ENCODE data around the gene NRK. TPM values are rescaled to one million over a fixed set of nuclear protein-coding genes. Genes with fewer than 3 reads are reported as not detected.
"Not testable (repeated sequence)": the region's sequence is repeated elsewhere in the genome, so short reads cannot be mapped to it uniquely, and the experiment has no call there.

NRK gene
- total and polyA plus RNA-seq, 3 experiments from 2014 or later = not detected

DNA sequence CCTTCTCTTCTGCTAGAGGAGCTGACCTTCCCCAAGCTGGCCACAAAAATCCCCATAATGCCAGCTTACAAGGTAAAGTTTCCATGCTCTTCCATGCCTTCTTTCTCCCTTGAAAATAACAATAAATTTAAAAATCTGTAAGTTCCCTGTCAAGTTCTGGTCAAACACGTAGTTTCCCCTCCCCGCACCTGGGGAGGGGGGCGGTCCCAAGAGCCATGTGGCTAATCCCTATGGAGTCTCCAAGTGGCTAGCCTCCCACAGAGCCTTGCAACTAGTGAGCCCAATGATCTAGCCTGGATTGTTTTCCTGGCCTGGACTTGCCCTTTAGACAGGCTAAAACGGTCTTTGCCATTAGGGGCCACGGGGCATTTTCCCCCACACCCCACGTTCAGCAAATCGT lies 2.1 kb upstream of the NRK start:
- POLR2A ChIA-PET = no interaction called here
- CTCF ChIA-PET = no interaction called here
- Histone ChIP-seq H3K9me3 (ENCODE audit: low read length) (no peaks in the 10 kb centered on the region), H3K27ac (ENCODE audit: low read depth, low read length) (no peak overlapping the region), H3K4me1 (ENCODE audit: insufficient read depth, low read length) (no peaks in the 10 kb centered on the region), H3K36me3 (ENCODE audit: insufficient read depth, low read length) (no peaks in the 10 kb centered on the region), H3K4me3 (ENCODE audit: low read length) (no peak overlapping the region), H3K27me3 (ENCODE audit: insufficient read depth, low read length, poor library complexity, severe bottlenecking) (no peaks in the 10 kb centered on the region)
- no peaks in the 10 kb centered on the region for H3K36me3 Mint-ChIP-seq
- H3K9me3 Mint-ChIP-seq = peaks cover 0 to 13% (median 4%) of the 10 kb centered on the region in 5 donors
- DNase-seq = no peak
- peaks cover 11 to 18% of the 10 kb centered on the region in 2 donors for H3K27me3 Mint-ChIP-seq
- H3K27ac Mint-ChIP-seq = no peak overlapping the region
- no peak overlapping the region for H3K4me3 Mint-ChIP-seq
- H3K4me1 Mint-ChIP-seq = no peaks in the 10 kb centered on the region

DNA sequence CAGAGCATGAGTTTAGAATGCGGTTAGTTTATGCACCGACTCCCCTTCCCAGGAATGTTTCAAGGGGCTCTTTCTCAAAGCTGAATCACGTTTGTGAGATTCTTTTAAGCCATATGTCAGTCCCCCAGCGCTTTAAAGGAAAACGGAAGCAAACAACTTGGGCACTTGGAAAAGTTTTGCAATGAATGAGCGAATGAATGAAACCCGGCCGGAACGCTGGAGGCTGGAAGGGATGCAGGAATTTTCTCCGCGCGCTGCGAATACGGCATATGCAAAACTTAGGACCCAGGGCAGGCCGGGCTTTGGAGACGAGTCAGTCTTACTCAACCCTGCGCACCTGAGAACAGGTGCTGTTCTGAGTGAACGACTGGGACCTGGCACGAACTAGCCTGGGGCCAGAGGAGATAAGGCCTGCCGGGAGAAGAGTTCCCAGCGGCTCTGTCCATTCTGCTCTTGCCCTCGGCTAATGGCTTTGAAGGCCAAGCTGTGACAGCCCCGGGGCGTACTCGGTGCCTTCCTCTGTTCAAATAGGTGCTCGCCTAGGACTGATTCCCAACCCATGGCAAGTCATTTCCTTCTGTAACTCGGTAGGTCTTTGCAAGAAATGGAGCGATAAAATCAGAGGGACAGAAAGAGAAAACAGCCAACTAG lies 743 bp upstream of the NRK start:
- Mint-ChIP-seq H3K9me3 (peaks cover 0 to 13% (median 2%) of the 10 kb centered on the region in 5 donors), H3K27ac (no peak overlapping the region), H3K27me3 (peaks cover 11 to 13% of the 10 kb centered on the region in 2 donors), H3K4me3 (no peak overlapping the region), H3K36me3 (no peaks in the 10 kb centered on the region), H3K4me1 (no peaks in the 10 kb centered on the region)
- Histone ChIP-seq H3K27ac (ENCODE audit: low read depth, low read length) (no peak overlapping the region), H3K36me3 (ENCODE audit: insufficient read depth, low read length) (no peaks in the 10 kb centered on the region), H3K4me1 (ENCODE audit: insufficient read depth, low read length) (no peaks in the 10 kb centered on the region), H3K27me3 (ENCODE audit: insufficient read depth, low read length, poor library complexity, severe bottlenecking) (no peaks in the 10 kb centered on the region), H3K9me3 (ENCODE audit: low read length) (no peaks in the 10 kb centered on the region), H3K4me3 (ENCODE audit: low read length) (no peak overlapping the region)
- POLR2A ChIA-PET = no interaction called here
- DNase-seq = no peak
- CTCF ChIA-PET = no interaction called here

GRCh38 chrX:105823092-105823455 lies 735 bp downstream of the NRK start:
- POLR2A ChIA-PET = no interaction called here
- no peaks in the 10 kb centered on the region for H3K36me3 Mint-ChIP-seq
- H3K4me1 Mint-ChIP-seq = no peaks in the 10 kb centered on the region
- no peaks in the 10 kb centered on the region for H3K4me1 ChIP-seq (ENCODE audit: insufficient read depth, low read length)
- no peak overlapping the region for H3K4me3 Mint-ChIP-seq
- no peak for DNase-seq
- CTCF ChIA-PET = no interaction called here
- no peaks in the 10 kb centered on the region for H3K36me3 ChIP-seq (ENCODE audit: insufficient read depth, low read length)
- no peak overlapping the region for H3K27ac Mint-ChIP-seq
- peaks cover 11 to 13% of the 10 kb centered on the region in 2 donors for H3K27me3 Mint-ChIP-seq
- H3K9me3 Mint-ChIP-seq = peaks cover 0 to 13% (median 2%) of the 10 kb centered on the region in 5 donors
- H3K9me3 ChIP-seq (ENCODE audit: low read length) = no peaks in the 10 kb centered on the region
- H3K27me3 ChIP-seq (ENCODE audit: insufficient read depth, low read length, poor library complexity, severe bottlenecking) = no peaks in the 10 kb centered on the region
- no peak overlapping the region for H3K27ac ChIP-seq (ENCODE audit: low read depth, low read length)
- no peak overlapping the region for H3K4me3 ChIP-seq (ENCODE audit: low read length)

- Histone ChIP-seq H3K4me1 (ENCODE audit: insufficient read depth, low read length) (no peaks in the 10 kb centered on the region), H3K27me3 (ENCODE audit: insufficient read depth, low read length, poor library complexity, severe bottlenecking) (no peaks in the 10 kb centered on the region), H3K9me3 (ENCODE audit: low read length) (no peaks in the 10 kb centered on the region), H3K27ac (ENCODE audit: low read depth, low read length) (no peak overlapping the region), H3K4me3 (ENCODE audit: low read length) (no peak overlapping the region), H3K36me3 (ENCODE audit: insufficient read depth, low read length) (no peaks in the 10 kb centered on the region)
- Mint-ChIP-seq H3K36me3 (no peaks in the 10 kb centered on the region), H3K4me1 (no peaks in the 10 kb centered on the region), H3K9me3 (peaks cover 0 to 5% (median 0%) of the 10 kb centered on the region in 5 donors), H3K4me3 (no peak overlapping the region), H3K27ac (no peak overlapping the region), H3K27me3 (no peaks in the 10 kb centered on the region)
- DNase-seq = no peak
- ChIA-PET POLR2A (no interaction called here), CTCF (no interaction called here)
Observed at GRCh38 chrX:105829011-105829410, 6.7 kb downstream of the NRK start.

GRCh38 chrX:105837232-105837631 lies 14.9 kb downstream of the NRK start:
- Mint-ChIP-seq H3K36me3 (no peaks in the 10 kb centered on the region), H3K27ac (no peak overlapping the region), H3K4me1 (no peaks in the 10 kb centered on the region), H3K4me3 (no peak overlapping the region), H3K27me3 (no peaks in the 10 kb centered on the region), H3K9me3 (peaks cover 0 to 2% (median 0%) of the 10 kb centered on the region in 5 donors)
- Histone ChIP-seq H3K27me3 (ENCODE audit: insufficient read depth, low read length, poor library complexity, severe bottlenecking) (no peaks in the 10 kb centered on the region), H3K36me3 (ENCODE audit: insufficient read depth, low read length) (no peaks in the 10 kb centered on the region), H3K27ac (ENCODE audit: low read depth, low read length) (no peak overlapping the region), H3K4me3 (ENCODE audit: low read length) (no peak overlapping the region), H3K4me1 (ENCODE audit: insufficient read depth, low read length) (no peaks in the 10 kb centered on the region), H3K9me3 (ENCODE audit: low read length) (no peaks in the 10 kb centered on the region)
- ChIA-PET POLR2A (no interaction called here), CTCF (no interaction called here)
- no peak for DNase-seq

- POLR2A ChIA-PET = no interaction called here
- Mint-ChIP-seq H3K9me3 (peaks cover 0 to 2% (median 0%) of the 10 kb centered on the region in 5 donors), H3K27me3 (peaks cover 0 to 2% of the 10 kb centered on the region in 2 donors), H3K27ac (no peak overlapping the region), H3K4me3 (no peak overlapping the region), H3K36me3 (no peaks in the 10 kb centered on the region), H3K4me1 (no peaks in the 10 kb centered on the region)
- Histone ChIP-seq H3K27me3 (ENCODE audit: insufficient read depth, low read length, poor library complexity, severe bottlenecking) (no peaks in the 10 kb centered on the region), H3K9me3 (ENCODE audit: low read length) (no peaks in the 10 kb centered on the region), H3K4me1 (ENCODE audit: insufficient read depth, low read length) (no peaks in the 10 kb centered on the region), H3K27ac (ENCODE audit: low read depth, low read length) (no peak overlapping the region), H3K4me3 (ENCODE audit: low read length) (no peak overlapping the region), H3K36me3 (ENCODE audit: insufficient read depth, low read length) (no peaks in the 10 kb centered on the region)
- no peak for DNase-seq
- CTCF ChIA-PET = no interaction called here
Observed at GRCh38 chrX:105845631-105846030, 23.3 kb downstream of the NRK start.

- POLR2A ChIA-PET; H3K36me3 ChIP-seq (ENCODE audit: insufficient read depth, low read length); H3K27ac Mint-ChIP-seq; H3K4me3 ChIP-seq (ENCODE audit: low read length); H3K27me3 ChIP-seq (ENCODE audit: insufficient read depth, low read length, poor library complexity, severe bottlenecking); CTCF ChIA-PET; DNase-seq; H3K27me3 Mint-ChIP-seq; H3K36me3 Mint-ChIP-seq; H3K4me1 ChIP-seq (ENCODE audit: insufficient read depth, low read length); H3K4me3 Mint-ChIP-seq; H3K4me1 Mint-ChIP-seq; H3K27ac ChIP-seq (ENCODE audit: low read depth, low read length); H3K9me3 ChIP-seq (ENCODE audit: low read length); H3K9me3 Mint-ChIP-seq: not testable (repeated sequence)
Observed at GRCh38 chrX:105850100-105850499, 27.8 kb downstream of the NRK start.

- no peak overlapping the region for H3K4me3 Mint-ChIP-seq
- Histone ChIP-seq H3K9me3 (ENCODE audit: low read length) (no peaks in the 10 kb centered on the region), H3K36me3 (ENCODE audit: insufficient read depth, low read length) (no peaks in the 10 kb centered on the region), H3K4me3 (ENCODE audit: low read length) (no peak overlapping the region), H3K27me3 (ENCODE audit: insufficient read depth, low read length, poor library complexity, severe bottlenecking) (no peaks in the 10 kb centered on the region), H3K4me1 (ENCODE audit: insufficient read depth, low read length) (no peaks in the 10 kb centered on the region), H3K27ac (ENCODE audit: low read depth, low read length) (no peak overlapping the region)
- H3K27me3 Mint-ChIP-seq = no peaks in the 10 kb centered on the region
- no peak overlapping the region for H3K27ac Mint-ChIP-seq
- ChIA-PET CTCF (no interaction called here), POLR2A (no interaction called here)
- no peaks in the 10 kb centered on the region for H3K36me3 Mint-ChIP-seq
- no peak for DNase-seq
- H3K9me3 Mint-ChIP-seq = no peaks in the 10 kb centered on the region
- H3K4me1 Mint-ChIP-seq = no peaks in the 10 kb centered on the region
Observed at GRCh38 chrX:105865709-105866108, 43.4 kb downstream of the NRK start.

- no peaks in the 10 kb centered on the region for H3K36me3 Mint-ChIP-seq
- H3K27ac ChIP-seq (ENCODE audit: low read depth, low read length) = no peak overlapping the region
- no peaks in the 10 kb centered on the region for H3K4me1 Mint-ChIP-seq
- ChIA-PET CTCF (no interaction called here), POLR2A (no interaction called here)
- no peak for DNase-seq
- H3K27me3 Mint-ChIP-seq = peaks cover 0 to 2% of the 10 kb centered on the region in 2 donors
- no peak overlapping the region for H3K4me3 Mint-ChIP-seq
- H3K9me3 ChIP-seq (ENCODE audit: low read length) = no peaks in the 10 kb centered on the region
- H3K4me3 ChIP-seq (ENCODE audit: low read length) = no peak overlapping the region
- H3K27ac Mint-ChIP-seq = no peak overlapping the region
- no peaks in the 10 kb centered on the region for H3K4me1 ChIP-seq (ENCODE audit: insufficient read depth, low read length)
- no peaks in the 10 kb centered on the region for H3K36me3 ChIP-seq (ENCODE audit: insufficient read depth, low read length)
- no peaks in the 10 kb centered on the region for H3K9me3 Mint-ChIP-seq
- no peaks in the 10 kb centered on the region for H3K27me3 ChIP-seq (ENCODE audit: insufficient read depth, low read length, poor library complexity, severe bottlenecking)
Observed at GRCh38 chrX:105869701-105870100, 47.4 kb downstream of the NRK start.
